Stimulated activated CD8-positive, alpha-beta memory T cell treated with anti-CD3 and anti-CD28 coated beads, Interleukin-4, amount 100 ng/mL, for 24 hours (primary cell): ENCODE results near the gene ALOX12.
"Not testable (repeated sequence)": the region's sequence is repeated elsewhere in the genome, so short reads cannot be mapped to it uniquely, and the experiment has no call there.

ENCODE experiments used
- DNase-seq: peaks from one replicate; pipeline ENCODE4 v3.0.0-alpha.2; 2020; ENCODE audit warnings: low read depth

The ALOX12 gene

GRCh38 chr17:7046127-7046724 lies 50.4 kb downstream of the ALOX12 start:
- no peak for DNase-seq

- DNase-seq = not testable (repeated sequence)
These were observed 51.0 kb downstream of the ALOX12 start for GRCh38 chr17:7046725-7047397.

DNA sequence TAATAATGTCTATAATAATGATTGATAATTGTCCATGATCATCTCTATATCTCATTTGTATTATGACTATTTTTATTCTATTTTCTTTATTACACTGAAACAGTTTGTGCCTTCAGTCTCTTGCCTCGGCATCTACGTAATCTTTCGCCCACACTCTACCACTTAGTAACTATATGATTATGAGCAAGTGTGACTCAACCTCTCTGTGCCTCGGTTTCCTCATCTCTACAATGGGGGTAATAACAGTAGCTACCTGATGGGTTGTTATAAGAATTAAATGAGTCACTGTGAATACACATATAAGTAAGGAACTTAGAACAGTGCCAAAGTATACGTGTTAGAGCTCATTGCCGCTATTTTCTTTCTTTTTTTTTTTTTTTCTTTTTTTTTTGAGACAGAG lies 51.7 kb downstream of the ALOX12 start:
- no peak for DNase-seq

DNA sequence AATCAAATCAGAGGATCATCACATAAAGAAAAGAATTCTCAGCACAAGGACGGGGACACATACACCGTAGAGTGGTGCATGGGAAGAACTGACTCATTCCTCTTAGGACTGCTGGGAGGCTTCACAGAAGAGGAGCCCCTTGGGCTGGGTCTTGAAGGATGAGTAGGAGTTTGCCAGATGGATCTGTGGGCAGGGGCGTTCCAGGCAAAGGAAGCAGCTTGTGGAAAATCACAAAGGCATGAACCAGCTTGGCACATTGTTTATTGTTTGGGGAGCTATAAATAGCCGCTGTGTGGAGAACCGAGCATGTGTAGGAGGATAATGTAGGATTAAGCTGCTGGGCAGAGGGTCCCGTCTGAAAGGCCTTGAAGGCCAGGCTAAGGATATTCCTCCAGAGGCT lies 53.1 kb downstream of the ALOX12 start:
- no peak for DNase-seq

GRCh38 chr17:7050583-7050982 lies 54.7 kb downstream of the ALOX12 start:
- DNase-seq = not testable (repeated sequence)

DNA sequence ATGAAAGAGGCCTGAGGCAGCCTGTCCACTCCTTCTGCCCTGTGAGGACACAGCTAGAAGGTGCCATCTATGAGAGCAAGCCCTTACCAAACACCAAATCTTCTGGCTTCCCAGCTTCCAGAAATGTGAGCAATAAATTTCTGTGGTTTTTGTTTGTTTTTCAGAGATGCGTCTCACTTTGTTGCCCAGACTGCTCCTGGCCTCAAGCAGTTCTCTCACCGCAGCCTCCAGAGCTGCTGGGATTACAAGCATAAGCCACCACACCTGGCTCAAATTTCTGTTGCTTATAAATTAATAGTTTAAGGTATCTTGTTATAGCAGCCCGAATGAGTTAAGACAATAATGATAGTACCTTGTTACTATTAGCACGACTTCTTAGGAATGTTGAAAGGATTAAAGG lies 60.5 kb downstream of the ALOX12 start:
- DNase-seq = no peak

- DNase-seq = no peak
These were observed 63.1 kb downstream of the ALOX12 start for GRCh38 chr17:7058831-7059447.
